ENCODE measurements around the gene CEACAM6. TPM values are rescaled to one million over a fixed set of nuclear protein-coding genes. Genes with fewer than 3 reads are reported as not detected.

The CEACAM6 gene
- total RNA-seq, 4 donors from 2014 or later = not detected

- TF ChIP-seq, protein P1, sequence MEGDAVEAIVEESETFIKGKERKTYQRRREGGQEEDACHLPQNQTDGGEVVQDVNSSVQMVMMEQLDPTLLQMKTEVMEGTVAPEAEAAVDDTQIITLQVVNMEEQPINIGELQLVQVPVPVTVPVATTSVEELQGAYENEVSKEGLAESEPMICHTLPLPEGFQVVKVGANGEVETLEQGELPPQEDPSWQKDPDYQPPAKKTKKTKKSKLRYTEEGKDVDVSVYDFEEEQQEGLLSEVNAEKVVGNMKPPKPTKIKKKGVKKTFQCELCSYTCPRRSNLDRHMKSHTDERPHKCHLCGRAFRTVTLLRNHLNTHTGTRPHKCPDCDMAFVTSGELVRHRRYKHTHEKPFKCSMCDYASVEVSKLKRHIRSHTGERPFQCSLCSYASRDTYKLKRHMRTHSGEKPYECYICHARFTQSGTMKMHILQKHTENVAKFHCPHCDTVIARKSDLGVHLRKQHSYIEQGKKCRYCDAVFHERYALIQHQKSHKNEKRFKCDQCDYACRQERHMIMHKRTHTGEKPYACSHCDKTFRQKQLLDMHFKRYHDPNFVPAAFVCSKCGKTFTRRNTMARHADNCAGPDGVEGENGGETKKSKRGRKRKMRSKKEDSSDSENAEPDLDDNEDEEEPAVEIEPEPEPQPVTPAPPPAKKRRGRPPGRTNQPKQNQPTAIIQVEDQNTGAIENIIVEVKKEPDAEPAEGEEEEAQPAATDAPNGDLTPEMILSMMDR (IDR thresholded peaks at IDR 0.05; ENCODE audit: low read depth) = no peak
These were observed 46.5 kb downstream of the CEACAM6 start for GRCh38 chr19:41801792-41802211.

GRCh38 chr19:41802770-41803169, 47.4 kb downstream of the CEACAM6 start:
- TF ChIP-seq, protein P1 (IDR thresholded peaks at IDR 0.05; ENCODE audit: low read depth) = no peak

DNA sequence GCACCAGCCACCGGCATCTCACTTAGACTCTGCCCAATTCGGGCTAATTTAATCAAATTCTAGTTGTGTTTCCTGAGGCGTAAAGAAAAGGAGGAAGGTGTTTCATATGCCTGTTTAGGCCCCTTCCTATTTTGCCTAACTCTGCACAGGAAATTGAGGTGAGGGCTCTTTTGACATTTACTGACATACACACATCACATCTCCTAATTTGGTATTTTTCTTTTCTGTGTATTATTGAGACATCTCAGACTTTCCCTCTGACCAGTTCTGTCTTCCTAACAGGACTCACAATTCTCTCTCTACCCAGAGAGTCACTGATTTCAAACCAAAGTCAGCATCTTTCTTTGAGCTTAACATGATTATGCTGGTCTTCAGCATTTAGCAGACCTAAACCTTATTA, 49.0 kb downstream of the CEACAM6 start:
- TF ChIP-seq, protein P1 (IDR thresholded peaks at IDR 0.05; ENCODE audit: low read depth) = no peak

DNA sequence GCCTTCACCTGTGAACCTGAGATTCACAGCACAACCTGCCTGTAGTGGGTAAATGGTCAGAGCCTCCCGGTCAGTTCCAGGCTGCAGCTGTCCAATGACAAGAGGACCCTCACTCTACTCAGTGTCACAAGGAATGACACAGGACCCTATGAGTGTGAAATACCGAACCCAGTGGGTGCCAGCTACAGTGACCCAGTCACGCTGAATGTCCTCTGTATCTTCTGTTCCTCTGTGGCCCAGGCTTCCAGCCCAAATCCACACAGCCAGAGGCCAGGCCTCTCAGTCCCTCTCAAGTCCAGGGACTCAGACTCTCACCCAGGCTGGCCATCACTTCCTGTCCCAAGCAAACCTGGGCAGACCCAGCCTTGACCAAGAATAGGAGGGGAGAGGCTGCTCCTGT, 51.8 kb downstream of the CEACAM6 start:
- TF ChIP-seq, protein P1 (IDR thresholded peaks at IDR 0.05; ENCODE audit: low read depth) = no peak

DNA sequence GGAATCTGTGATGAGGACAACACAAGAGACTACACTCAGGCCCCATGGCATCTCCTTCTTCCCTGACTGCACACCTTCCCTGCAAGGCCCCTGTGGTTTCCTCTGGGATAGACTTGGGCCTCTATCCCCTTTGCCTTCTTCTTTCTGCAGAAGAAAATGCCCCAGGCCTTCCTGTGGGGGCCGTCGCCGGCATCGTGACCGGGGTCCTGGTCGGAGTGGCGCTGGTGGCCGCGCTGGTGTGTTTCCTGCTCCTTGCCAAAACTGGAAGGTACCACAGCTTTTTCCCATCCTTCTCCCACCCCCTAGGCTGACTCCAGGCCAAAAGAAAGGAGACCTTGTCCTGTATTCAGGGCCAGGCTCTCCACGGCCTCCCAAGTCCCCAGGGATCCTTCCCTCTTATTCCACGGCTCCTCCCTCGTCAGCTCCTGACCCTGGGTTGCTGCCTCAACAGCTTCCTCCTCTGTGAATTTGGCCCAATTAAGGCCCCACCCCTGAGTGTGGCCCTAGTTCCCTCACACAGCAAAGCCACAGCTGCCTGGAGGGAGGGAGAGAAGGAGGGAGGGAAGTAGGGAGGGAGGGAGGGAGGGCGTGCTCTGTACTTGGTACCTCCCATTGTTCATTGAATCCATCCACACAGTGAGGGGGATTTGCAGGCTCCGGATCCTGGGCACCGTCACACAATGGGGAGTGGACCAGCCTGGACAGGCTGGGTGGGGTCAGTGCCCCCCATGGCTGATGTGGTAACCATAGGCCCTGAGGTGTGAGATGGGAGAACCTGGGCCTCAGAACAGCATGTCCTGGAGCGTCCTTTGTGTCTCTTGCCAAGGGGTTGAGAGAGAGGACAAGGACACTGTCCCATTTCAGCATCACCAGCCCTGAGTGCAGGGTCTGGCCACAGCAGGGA, 53.6 kb downstream of the CEACAM6 start:
- TF ChIP-seq, protein P1 (IDR thresholded peaks at IDR 0.05; ENCODE audit: low read depth) = no peak

DNA sequence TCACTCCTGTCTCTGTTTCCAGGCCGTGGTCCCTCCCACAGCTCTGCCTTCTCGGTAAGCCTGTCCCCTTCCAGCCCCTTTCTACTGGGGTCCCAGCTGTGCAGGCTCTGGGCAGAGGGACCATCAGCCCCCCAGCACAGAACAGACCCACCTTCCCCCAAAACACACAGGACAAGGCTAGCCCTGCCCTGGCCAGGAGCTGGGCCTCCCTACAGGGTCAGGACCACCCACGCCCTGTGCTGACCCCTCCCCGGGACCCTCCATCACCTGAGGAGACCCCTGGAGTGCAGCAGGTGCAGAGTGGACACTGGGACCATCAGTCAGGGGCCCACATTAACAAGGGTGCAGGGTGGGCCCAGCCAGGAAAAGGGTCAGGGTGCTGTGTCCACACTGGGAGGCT, 55.0 kb downstream of the CEACAM6 start:
- TF ChIP-seq, protein P1 (IDR thresholded peaks at IDR 0.05; ENCODE audit: low read depth) = no peak

- TF ChIP-seq, protein P1 (IDR thresholded peaks at IDR 0.05; ENCODE audit: low read depth) = no peak
These were observed 55.7 kb downstream of the CEACAM6 start for GRCh38 chr19:41811036-41811435.
